NCI-H345 treated with DMSO at 0.1 percent for 48 hours (cell line): ENCODE data around the gene TSC22D2.
A peak's percentile ranks its signal among the peaks of the same experiment; 100 is the strongest.
"Not testable (repeated sequence)": the region's sequence is repeated elsewhere in the genome, so short reads cannot be mapped to it uniquely, and the experiment has no call there.

Source experiments
- DNase-seq: peaks from one replicate; lab custom pipeline; 2025; ENCODE audit not compliant: unreplicated experiment; lab: John Stamatoyannopoulos, UW

TSC22D2 gene

GRCh38 chr3:150446470-150446977, 38.4 kb downstream of the TSC22D2 start:
- no peak for DNase-seq

GRCh38 chr3:150447084-150447483, 39.0 kb downstream of the TSC22D2 start:
- no peak for DNase-seq

DNA sequence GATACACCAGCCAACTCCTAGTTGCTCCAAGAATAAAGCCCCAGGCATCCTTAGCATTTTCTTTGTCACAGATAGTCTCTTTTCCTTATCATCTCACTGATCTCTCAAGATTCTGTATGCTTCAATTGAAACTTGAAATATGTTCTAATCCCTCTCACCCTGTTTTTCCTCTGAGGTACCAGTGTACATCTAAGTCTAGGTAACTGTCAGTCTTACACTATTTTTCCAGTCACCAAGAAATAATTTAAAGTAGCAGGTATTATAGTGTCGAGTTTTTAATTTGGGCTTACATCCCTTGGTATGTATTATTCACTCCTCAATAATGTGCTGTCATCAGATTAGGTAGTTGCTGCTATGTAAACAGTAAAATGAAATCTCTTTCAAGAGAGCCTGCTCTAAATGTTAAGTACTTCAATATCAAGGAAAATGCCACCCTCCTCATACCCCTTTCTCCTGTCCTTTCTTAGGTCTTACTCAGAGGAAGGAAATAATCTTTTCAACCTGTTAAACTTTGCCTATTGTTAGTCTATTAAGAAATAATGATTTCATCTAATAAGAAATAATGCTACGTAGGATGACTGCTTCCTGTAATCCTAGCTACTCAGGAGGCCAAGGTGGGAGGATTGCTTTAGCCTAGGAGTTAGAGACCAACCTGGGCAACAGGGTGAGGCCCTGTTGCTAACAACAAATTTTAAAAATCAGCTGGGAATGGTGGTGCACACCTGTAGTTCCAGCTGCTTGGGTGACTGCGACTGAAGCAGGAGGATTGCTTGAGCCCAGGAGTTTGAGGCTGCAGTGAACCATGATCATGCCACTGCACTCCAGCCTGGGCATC, 39.8 kb downstream of the TSC22D2 start:
- no peak for DNase-seq

DNA sequence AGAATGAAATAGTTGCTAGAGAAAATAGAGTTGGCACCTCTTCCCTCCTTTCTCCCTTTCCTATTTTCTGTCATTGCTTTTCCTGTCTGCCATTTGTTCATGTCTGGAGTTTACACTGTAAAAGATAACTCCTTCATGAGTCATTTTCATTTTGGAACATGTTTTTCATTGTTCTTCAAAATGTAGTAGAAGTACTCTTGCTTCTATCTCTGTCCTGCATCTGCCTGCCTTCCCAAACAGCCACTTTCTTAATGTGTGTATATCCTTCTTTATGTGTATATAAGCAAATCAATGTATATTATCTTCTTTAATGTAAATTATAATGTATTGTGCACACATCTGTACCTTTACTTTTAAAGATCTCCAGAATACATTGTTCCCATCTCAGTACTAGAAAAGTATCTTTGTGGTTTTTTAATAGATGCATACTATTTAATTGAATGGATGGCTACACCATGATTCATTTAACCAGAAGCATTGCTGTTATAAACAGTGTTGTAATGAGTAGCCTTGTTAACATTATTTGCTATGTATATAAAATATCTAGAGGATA, 41.1 kb downstream of the TSC22D2 start:
- DNase-seq: no peak

GRCh38 chr3:150450916-150451315, 42.8 kb downstream of the TSC22D2 start:
- DNase-seq: no peak

- no peak for DNase-seq
Observed at GRCh38 chr3:150451329-150452048, 43.4 kb downstream of the TSC22D2 start.

GRCh38 chr3:150453353-150453752, 45.3 kb downstream of the TSC22D2 start:
- DNase-seq: no peak

DNA sequence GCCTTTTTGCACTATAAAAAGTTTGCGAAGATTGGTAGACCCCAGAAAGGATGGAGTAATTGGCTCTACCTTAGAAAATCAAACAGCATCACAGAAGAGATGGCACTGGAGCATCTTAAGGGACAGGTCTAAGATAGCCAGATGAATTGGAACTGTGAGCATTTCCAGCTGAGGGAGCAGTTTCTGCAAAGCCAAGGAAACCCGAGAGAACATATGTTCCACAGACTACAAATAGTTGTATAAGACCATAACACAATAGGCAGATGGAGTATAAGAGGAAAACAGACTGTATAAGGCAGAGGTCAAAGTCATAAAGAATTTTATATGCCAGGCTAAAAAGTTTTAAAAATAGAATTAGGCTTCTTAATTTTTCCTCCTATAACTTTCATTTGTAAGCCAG, 46.0 kb downstream of the TSC22D2 start:
- no peak for DNase-seq

DNA sequence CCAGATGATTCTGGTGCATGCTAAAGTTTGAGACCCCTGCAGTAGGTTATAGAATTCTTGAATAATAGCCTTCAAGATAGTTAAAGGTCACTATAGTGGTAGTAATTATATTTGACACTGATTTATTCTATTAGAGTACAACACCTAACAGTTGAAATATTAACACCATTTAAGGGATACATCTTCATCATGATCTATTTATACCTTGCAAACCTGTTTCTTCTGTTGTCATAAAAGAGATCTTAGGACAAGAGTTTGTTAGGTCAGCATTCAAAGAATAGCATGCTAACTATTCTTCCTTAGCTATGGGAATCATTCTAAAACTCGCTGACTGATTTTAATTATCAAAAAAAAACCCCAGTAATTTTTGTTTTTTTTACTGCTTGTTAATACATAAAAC, 46.5 kb downstream of the TSC22D2 start:
- no peak for DNase-seq

- DNase-seq: no peak
Observed at GRCh38 chr3:150455341-150455740, 47.2 kb downstream of the TSC22D2 start.

- DNase-seq: no peak
Observed at GRCh38 chr3:150458001-150458400, 49.9 kb downstream of the TSC22D2 start.

DNA sequence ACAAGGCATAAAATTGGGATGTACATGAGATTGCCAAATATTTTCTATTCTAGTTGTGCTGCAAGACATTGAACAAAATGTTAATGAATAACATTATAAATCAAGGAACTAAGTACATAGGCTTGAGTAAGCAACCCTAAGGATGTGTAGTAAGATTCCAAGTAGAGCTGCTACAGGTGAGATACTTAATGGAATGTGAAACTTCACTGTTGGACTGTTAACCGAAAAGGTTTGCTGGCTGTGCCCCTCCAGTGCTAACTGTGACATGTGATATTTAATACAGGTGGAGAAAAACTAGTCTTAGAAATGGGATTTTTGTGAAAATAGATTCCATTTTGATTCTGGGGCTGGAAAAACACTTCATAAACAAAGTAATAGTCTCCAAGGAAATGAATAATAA, 52.4 kb downstream of the TSC22D2 start:
- DNase-seq: no peak

DNA sequence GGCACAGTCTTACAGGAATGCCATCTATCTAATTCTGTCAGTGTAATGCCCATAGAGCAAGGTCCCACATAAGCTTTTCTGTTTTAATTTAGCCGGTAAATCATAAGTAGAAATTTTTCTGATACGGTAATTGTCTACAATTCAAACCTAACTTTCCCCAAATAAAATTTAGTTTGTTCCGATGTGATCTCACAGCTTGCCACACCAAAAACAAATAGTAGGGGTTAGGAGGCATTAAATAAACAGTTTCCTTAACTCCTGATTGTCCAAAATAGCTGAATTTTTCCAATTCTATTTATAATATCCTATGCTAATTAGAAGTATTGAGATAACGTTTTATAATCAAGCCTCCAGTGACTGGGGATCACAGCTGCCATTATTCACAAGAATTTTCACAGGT, 53.3 kb downstream of the TSC22D2 start:
- DNase-seq: no peak

GRCh38 chr3:150462108-150462507, 54.0 kb downstream of the TSC22D2 start:
- no peak for DNase-seq

DNA sequence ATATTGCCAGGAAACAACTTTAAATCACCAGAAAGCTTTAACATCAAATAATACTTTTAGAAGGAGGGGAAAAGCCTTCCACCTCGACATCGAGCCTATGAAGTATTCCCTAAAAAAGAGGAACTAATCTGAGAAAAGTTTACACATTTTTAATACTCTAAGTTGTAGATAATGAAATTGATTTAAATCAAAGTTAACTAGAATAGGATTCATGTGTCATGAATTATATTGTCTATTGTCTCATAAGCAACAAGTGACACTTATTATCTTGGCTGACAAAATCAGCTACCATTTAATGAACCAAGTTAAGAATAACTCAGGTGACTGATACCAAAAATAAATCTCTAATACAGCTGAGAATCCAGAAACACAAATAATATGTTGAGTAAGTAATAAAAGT, 56.6 kb downstream of the TSC22D2 start:
- DNase-seq: no peak

DNA sequence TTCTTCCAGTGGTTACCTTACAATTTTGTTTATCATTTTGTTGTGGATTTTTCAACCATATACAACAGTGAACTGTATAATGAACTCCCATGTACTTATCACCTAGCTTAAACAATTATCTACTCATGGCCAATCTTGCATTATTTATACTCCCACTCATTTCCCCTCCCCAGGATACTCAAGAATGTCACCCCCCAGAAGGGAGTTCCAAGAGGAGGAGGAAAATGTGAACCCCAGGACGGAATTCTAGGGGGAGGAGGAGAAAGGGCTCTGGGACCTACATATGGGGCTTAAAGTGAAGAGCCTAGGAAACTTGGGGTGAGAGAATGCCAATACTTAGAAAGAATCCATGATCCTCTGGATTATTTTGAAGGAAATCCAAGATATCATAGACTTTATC, 59.3 kb downstream of the TSC22D2 start:
- DNase-seq: no peak

DNA sequence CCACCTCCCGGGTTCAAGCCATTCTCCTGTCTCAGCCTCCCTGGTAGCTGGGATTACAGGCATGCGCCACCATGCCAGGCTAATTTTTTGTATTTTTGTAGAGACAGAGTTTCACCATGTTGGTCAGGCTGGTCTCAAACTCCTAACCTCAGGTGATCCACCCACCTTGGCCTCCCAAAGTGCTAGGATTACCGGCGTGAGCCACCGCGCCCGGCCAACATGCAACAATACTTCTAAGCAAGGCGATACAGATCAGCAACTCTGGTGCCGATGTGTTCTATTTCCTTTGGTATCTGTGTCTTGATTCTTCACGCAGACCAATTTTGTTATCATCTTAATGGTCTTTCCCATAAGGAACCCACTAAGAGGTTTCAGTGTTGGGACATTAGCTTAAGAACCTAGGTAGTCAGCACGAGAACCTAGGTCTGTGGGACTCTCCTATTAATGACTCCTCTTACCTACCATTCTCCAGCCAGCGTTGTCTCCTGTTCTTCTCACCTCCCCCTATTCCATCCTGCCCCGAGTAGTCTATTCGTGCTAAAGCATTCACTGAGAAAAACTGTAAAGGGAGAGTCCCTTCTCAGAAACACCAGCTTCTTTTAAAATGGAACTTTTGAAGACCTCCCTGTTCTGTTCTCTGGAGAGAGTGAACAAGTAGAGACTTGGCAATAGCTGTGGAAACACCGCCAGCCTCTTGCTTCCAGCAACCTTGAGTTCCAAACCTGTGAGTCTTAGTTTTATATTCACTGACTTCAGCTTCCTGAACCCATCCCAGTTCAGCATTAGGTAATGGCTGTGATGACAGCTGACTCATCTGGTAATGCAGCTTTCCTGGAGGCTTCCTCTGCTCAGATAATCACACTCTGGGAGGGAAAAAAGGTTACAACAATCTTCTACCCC, 61.2 kb downstream of the TSC22D2 start:
- no peak for DNase-seq

- DNase-seq: peak; percentile 1
Observed at GRCh38 chr3:150469931-150470740, 62.0 kb downstream of the TSC22D2 start.

DNA sequence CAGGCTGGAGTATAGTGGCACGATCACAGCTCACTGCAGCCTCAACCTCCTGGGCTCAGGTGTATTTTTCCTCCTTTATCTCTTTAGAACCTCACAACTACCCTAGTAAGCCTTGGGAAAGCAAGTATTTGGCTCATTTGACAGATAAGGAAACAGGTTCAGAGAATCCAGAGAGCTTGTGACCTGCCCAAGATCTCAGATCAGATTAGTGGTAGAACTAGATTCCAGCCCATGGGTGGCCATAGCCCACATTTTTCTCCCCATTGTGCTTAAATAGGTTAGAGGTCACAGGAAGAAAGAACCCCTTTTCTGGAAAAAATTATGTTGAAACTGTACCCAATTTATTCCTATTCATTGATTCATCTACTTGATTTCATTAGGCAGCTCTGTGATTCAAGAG, 64.3 kb downstream of the TSC22D2 start:
- DNase-seq: no peak

GRCh38 chr3:150473161-150473560, 65.1 kb downstream of the TSC22D2 start:
- DNase-seq: not testable (repeated sequence)
